ENCODE data around the gene TMEM145. TPM values are rescaled to one million over a fixed set of nuclear protein-coding genes. Genes with fewer than 3 reads are reported as not detected.
"Not testable (repeated sequence)": the region's sequence is repeated elsewhere in the genome, so short reads cannot be mapped to it uniquely, and the experiment has no call there.

Gene TMEM145
- total RNA-seq, 1 experiment from 2014 or later, result 3.0 TPM

DNA sequence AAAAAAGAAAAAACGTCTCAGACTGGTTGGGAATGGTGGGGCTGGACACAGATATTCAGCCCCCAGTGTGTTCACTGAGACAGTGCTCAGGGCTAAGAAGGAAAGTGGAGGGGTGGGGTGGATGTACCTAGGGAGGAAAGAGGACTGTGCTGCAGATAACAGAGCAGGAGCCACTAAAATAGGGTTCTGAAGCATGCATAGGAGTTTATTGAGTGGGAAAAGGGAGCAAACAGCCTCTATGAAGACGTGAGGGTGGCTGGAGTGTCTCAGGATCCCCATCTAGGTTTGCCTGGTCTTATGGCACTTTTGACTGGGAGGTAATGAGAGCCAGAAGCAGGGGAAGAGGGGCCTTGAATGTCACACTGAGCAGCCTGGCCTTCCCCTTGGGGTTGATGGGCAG lies 15.7 kb downstream of the TMEM145 start:
- no peaks in the 10 kb centered on the region for H3K27me3 ChIP-seq (ENCODE audit: control insufficient read depth, insufficient read depth, low read length)
- BruUV-seq (replicated peaks), result no TSS peak
- H3K4me3 ChIP-seq (ENCODE audit: low read depth in 2 of 2, low read length in 2 of 2), result no peak overlapping the region
- DNase-seq (ENCODE audit: low read depth, low spot score) (no peak), ATAC-seq (no peak)
- intact Hi-C loops (cut with micrococcal nuclease; ENCODE audit: unreplicated experiment), result no loop called here
- TF ChIP-seq, protein P1, sequence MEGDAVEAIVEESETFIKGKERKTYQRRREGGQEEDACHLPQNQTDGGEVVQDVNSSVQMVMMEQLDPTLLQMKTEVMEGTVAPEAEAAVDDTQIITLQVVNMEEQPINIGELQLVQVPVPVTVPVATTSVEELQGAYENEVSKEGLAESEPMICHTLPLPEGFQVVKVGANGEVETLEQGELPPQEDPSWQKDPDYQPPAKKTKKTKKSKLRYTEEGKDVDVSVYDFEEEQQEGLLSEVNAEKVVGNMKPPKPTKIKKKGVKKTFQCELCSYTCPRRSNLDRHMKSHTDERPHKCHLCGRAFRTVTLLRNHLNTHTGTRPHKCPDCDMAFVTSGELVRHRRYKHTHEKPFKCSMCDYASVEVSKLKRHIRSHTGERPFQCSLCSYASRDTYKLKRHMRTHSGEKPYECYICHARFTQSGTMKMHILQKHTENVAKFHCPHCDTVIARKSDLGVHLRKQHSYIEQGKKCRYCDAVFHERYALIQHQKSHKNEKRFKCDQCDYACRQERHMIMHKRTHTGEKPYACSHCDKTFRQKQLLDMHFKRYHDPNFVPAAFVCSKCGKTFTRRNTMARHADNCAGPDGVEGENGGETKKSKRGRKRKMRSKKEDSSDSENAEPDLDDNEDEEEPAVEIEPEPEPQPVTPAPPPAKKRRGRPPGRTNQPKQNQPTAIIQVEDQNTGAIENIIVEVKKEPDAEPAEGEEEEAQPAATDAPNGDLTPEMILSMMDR (IDR thresholded peaks at IDR 0.05), result no peak
- TF ChIP-seq TCF7L2 (IDR thresholded peaks at IDR 0.05; ENCODE audit: low read depth, low read length) (no peak), POLR2AphosphoS5 (IDR thresholded peaks at IDR 0.05; ENCODE audit: low read depth, low read length) (no peak), SIN3A (IDR thresholded peaks at IDR 0.05; ENCODE audit: borderline replicate concordance, insufficient read depth, low read depth, low read length) (no peak)
- TF ChIP-seq, protein P2, sequence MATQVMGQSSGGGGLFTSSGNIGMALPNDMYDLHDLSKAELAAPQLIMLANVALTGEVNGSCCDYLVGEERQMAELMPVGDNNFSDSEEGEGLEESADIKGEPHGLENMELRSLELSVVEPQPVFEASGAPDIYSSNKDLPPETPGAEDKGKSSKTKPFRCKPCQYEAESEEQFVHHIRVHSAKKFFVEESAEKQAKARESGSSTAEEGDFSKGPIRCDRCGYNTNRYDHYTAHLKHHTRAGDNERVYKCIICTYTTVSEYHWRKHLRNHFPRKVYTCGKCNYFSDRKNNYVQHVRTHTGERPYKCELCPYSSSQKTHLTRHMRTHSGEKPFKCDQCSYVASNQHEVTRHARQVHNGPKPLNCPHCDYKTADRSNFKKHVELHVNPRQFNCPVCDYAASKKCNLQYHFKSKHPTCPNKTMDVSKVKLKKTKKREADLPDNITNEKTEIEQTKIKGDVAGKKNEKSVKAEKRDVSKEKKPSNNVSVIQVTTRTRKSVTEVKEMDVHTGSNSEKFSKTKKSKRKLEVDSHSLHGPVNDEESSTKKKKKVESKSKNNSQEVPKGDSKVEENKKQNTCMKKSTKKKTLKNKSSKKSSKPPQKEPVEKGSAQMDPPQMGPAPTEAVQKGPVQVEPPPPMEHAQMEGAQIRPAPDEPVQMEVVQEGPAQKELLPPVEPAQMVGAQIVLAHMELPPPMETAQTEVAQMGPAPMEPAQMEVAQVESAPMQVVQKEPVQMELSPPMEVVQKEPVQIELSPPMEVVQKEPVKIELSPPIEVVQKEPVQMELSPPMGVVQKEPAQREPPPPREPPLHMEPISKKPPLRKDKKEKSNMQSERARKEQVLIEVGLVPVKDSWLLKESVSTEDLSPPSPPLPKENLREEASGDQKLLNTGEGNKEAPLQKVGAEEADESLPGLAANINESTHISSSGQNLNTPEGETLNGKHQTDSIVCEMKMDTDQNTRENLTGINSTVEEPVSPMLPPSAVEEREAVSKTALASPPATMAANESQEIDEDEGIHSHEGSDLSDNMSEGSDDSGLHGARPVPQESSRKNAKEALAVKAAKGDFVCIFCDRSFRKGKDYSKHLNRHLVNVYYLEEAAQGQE (IDR thresholded peaks at IDR 0.05; ENCODE audit: insufficient read depth in 1 of 2, low read depth in 2 of 2, low read length in 1 of 2), result no peak
- no peaks in the 10 kb centered on the region; the same call in 1 of the 2 replicates for H3K36me3 ChIP-seq (ENCODE audit: control insufficient read depth, insufficient read depth, low read length)
- POLR2A ChIA-PET, result no interaction called here
- CTCF ChIA-PET, result no interaction called here
- in situ Hi-C loops (cut with HindIII; ENCODE audit: low pct_unique_long_range_greater_than_20kb, low sequenced_read_pairs), result no loop called here
- H3K27ac ChIP-seq (ENCODE audit: low read length), result no peak overlapping the region
- H3K9me3 ChIP-seq (ENCODE audit: control insufficient read depth, insufficient read depth, low read depth, low read length), result no peaks in the 10 kb centered on the region
- no peaks in the 10 kb centered on the region; the same call in 1 of the 2 replicates for H3K4me1 ChIP-seq (ENCODE audit: control insufficient read depth, insufficient read depth, low read length)

DNA sequence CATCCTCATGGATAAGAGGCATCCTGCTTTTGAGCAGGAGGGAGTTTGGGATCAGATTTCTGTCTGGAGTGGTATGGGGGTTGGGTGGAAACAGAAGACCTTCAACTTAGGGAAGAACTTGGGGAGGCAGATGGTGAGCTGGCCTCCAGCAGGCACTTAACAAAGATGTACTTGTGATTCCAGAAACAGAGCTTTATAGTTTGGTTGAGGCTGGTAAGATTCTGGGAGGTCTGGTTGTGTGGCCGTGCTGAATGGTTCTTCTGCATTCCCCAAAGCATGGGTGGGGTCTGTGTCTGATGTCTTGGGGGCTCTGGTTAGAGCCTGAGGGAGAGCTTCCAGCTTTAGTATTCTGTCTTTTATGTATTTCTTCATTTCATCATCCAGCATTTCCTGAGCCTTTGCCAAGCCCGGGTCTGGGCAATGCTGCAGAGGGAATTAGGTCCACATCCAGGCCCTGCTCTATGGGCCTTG lies 17.2 kb downstream of the TMEM145 start:
- H3K27ac ChIP-seq (ENCODE audit: low read length), result no peak overlapping the region
- in situ Hi-C loops (cut with HindIII; ENCODE audit: low pct_unique_long_range_greater_than_20kb, low sequenced_read_pairs), result no loop called here
- ChIA-PET CTCF (no interaction called here), POLR2A (no interaction called here)
- no peaks in the 10 kb centered on the region for H3K9me3 ChIP-seq (ENCODE audit: control insufficient read depth, insufficient read depth, low read depth, low read length)
- no TSS peak for BruUV-seq (replicated peaks)
- intact Hi-C loops (cut with micrococcal nuclease; ENCODE audit: unreplicated experiment), result no loop called here
- no peak for DNase-seq (ENCODE audit: low read depth, low spot score)
- H3K4me1 ChIP-seq (ENCODE audit: control insufficient read depth, insufficient read depth, low read length), result no peaks in the 10 kb centered on the region; the same call in 1 of the 2 replicates
- ATAC-seq, result no peak
- H3K4me3 ChIP-seq (ENCODE audit: low read depth in 2 of 2, low read length in 2 of 2), result no peak overlapping the region
- H3K27me3 ChIP-seq (ENCODE audit: control insufficient read depth, insufficient read depth, low read length), result no peaks in the 10 kb centered on the region
- H3K36me3 ChIP-seq (ENCODE audit: control insufficient read depth, insufficient read depth, low read length), result no peaks in the 10 kb centered on the region; the same call in 1 of the 2 replicates
- TF ChIP-seq, protein P1 (IDR thresholded peaks at IDR 0.05), result no peak
- TF ChIP-seq, protein P2 (IDR thresholded peaks at IDR 0.05; ENCODE audit: insufficient read depth in 1 of 2, low read depth in 2 of 2, low read length in 1 of 2), result no peak

DNA sequence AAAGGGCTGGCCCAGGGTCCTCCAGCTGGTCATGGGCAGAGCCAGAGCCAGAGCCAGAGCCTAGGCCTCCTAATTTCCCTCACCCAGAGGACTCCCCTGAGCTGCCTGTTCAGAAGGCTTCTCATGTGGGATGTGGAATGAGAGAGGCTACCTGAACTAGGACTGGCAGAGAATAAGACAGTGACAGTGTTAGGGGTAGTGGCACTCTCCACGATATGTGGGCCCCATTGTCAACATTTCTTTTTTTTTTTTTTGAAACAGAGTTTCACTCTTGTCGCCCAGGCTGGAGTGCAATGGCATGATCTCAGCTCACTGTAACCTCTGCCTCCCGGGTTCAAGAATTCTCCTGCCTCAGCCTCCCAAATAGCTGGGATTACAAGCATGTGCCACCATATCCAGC lies 18.2 kb downstream of the TMEM145 start:
- ATAC-seq; H3K4me1 ChIP-seq (ENCODE audit: control insufficient read depth, insufficient read depth, low read length); in situ Hi-C loops (cut with HindIII; ENCODE audit: low pct_unique_long_range_greater_than_20kb, low sequenced_read_pairs); H3K27me3 ChIP-seq (ENCODE audit: control insufficient read depth, insufficient read depth, low read length); H3K4me3 ChIP-seq (ENCODE audit: low read depth in 2 of 2, low read length in 2 of 2); POLR2A ChIA-PET; H3K27ac ChIP-seq (ENCODE audit: low read length); DNase-seq (ENCODE audit: low read depth, low spot score); H3K9me3 ChIP-seq (ENCODE audit: control insufficient read depth, insufficient read depth, low read depth, low read length); H3K36me3 ChIP-seq (ENCODE audit: control insufficient read depth, insufficient read depth, low read length); CTCF ChIA-PET; intact Hi-C loops (cut with micrococcal nuclease; ENCODE audit: unreplicated experiment); BruUV-seq (replicated peaks): not testable (repeated sequence)

Data from Panc1 (cell line).